Measurements from ENCODE around the gene LEPR. TPM values are rescaled to one million over a fixed set of nuclear protein-coding genes. Genes with fewer than 3 reads are reported as not detected.
"Not testable (repeated sequence)": the region's sequence is repeated elsewhere in the genome, so short reads cannot be mapped to it uniquely, and the experiment has no call there.

The LEPR gene
- polyA plus RNA-seq, 4 donors, result 0.54 to 6.6 (median 2.9) TPM; not detected in 1

- no peaks in the 10 kb centered on the region for H3K27me3 ChIP-seq (ENCODE audit: control insufficient read depth in 3 of 3, insufficient read depth in 3 of 3, low read length in 3 of 3)
- H3K9me3 ChIP-seq (ENCODE audit: control insufficient read depth in 2 of 2, insufficient read depth in 1 of 2, low read depth in 1 of 2, low read length in 1 of 2), result no peaks in the 10 kb centered on the region
- no peak for DNase-seq
- H3K4me1 ChIP-seq (ENCODE audit: control insufficient read depth in 3 of 3, insufficient read depth in 2 of 3, low read depth in 1 of 3, low read length in 2 of 3), result no peaks in the 10 kb centered on the region
- H3K36me3 ChIP-seq (ENCODE audit: control insufficient read depth in 3 of 3, insufficient read depth in 2 of 3, low read depth in 1 of 3, low read length in 3 of 3), result no peaks in the 10 kb centered on the region
- peak; percentile 23 for FAIRE-seq
- H3K4me3 ChIP-seq (ENCODE audit: low read depth in 1 of 3, low read length in 3 of 3), result no peak overlapping the region
- H3K27ac ChIP-seq (ENCODE audit: low read depth in 1 of 3, low read length in 2 of 3), result no peak overlapping the region
- 78 to 93% (median 84%) methylated on average over 4 of the region's 4 CpGs for WGBS, 3 donors
Measured at GRCh38 chr1:65449214-65449823, 28.9 kb downstream of the LEPR start.

- 40 to 82% (median 80%) methylated on average over 1 to 10 of the region's 10 CpGs for whole genome bisulfite sequencing, 3 donors
- H3K4me1 ChIP-seq (ENCODE audit: control insufficient read depth in 3 of 3, insufficient read depth in 2 of 3, low read depth in 1 of 3, low read length in 2 of 3); H3K27me3 ChIP-seq (ENCODE audit: control insufficient read depth in 3 of 3, insufficient read depth in 3 of 3, low read length in 3 of 3); H3K9me3 ChIP-seq (ENCODE audit: control insufficient read depth in 2 of 2, insufficient read depth in 1 of 2, low read depth in 1 of 2, low read length in 1 of 2); H3K36me3 ChIP-seq (ENCODE audit: control insufficient read depth in 3 of 3, insufficient read depth in 2 of 3, low read depth in 1 of 3, low read length in 3 of 3); DNase-seq; H3K4me3 ChIP-seq (ENCODE audit: low read depth in 1 of 3, low read length in 3 of 3); H3K27ac ChIP-seq (ENCODE audit: low read depth in 1 of 3, low read length in 2 of 3); FAIRE-seq: not testable (repeated sequence)
Measured at GRCh38 chr1:65455678-65456077, 35.2 kb downstream of the LEPR start.

GRCh38 chr1:65456481-65456880 lies 36.0 kb downstream of the LEPR start:
- FAIRE-seq (no peak), DNase-seq (no peak)
- no peak overlapping the region for H3K27ac ChIP-seq (ENCODE audit: low read depth in 1 of 3, low read length in 2 of 3)
- no peaks in the 10 kb centered on the region for H3K27me3 ChIP-seq (ENCODE audit: control insufficient read depth in 3 of 3, insufficient read depth in 3 of 3, low read length in 3 of 3)
- no peaks in the 10 kb centered on the region for H3K36me3 ChIP-seq (ENCODE audit: control insufficient read depth in 3 of 3, insufficient read depth in 2 of 3, low read depth in 1 of 3, low read length in 3 of 3)
- H3K4me1 ChIP-seq (ENCODE audit: control insufficient read depth in 3 of 3, insufficient read depth in 2 of 3, low read depth in 1 of 3, low read length in 2 of 3), result no peaks in the 10 kb centered on the region
- H3K9me3 ChIP-seq (ENCODE audit: control insufficient read depth in 2 of 2, insufficient read depth in 1 of 2, low read depth in 1 of 2, low read length in 1 of 2), result no peaks in the 10 kb centered on the region
- H3K4me3 ChIP-seq (ENCODE audit: low read depth in 1 of 3, low read length in 3 of 3), result no peak overlapping the region

- H3K4me1 ChIP-seq (ENCODE audit: control insufficient read depth in 3 of 3, insufficient read depth in 2 of 3, low read depth in 1 of 3, low read length in 2 of 3), result no peaks in the 10 kb centered on the region
- FAIRE-seq, result no peak
- no peak overlapping the region for H3K27ac ChIP-seq (ENCODE audit: low read depth in 1 of 3, low read length in 2 of 3)
- H3K27me3 ChIP-seq (ENCODE audit: control insufficient read depth in 3 of 3, insufficient read depth in 3 of 3, low read length in 3 of 3), result no peaks in the 10 kb centered on the region
- no peaks in the 10 kb centered on the region for H3K36me3 ChIP-seq (ENCODE audit: control insufficient read depth in 3 of 3, insufficient read depth in 2 of 3, low read depth in 1 of 3, low read length in 3 of 3)
- no peaks in the 10 kb centered on the region for H3K9me3 ChIP-seq (ENCODE audit: control insufficient read depth in 2 of 2, insufficient read depth in 1 of 2, low read depth in 1 of 2, low read length in 1 of 2)
- DNase-seq, result no peak
- H3K4me3 ChIP-seq (ENCODE audit: low read depth in 1 of 3, low read length in 3 of 3), result no peak overlapping the region
Measured at GRCh38 chr1:65457868-65458267, 37.4 kb downstream of the LEPR start.

- no peak for FAIRE-seq
- no peak for DNase-seq
- 74 to 84% (median 84%) methylated on average over 2 of the region's 2 CpGs for WGBS, 3 donors
- Histone ChIP-seq H3K27ac (ENCODE audit: low read depth in 1 of 3, low read length in 2 of 3) (no peak overlapping the region), H3K4me1 (ENCODE audit: control insufficient read depth in 3 of 3, insufficient read depth in 2 of 3, low read depth in 1 of 3, low read length in 2 of 3) (no peaks in the 10 kb centered on the region), H3K9me3 (ENCODE audit: control insufficient read depth in 2 of 2, insufficient read depth in 1 of 2, low read depth in 1 of 2, low read length in 1 of 2) (no peaks in the 10 kb centered on the region), H3K36me3 (ENCODE audit: control insufficient read depth in 3 of 3, insufficient read depth in 2 of 3, low read depth in 1 of 3, low read length in 3 of 3) (no peaks in the 10 kb centered on the region), H3K27me3 (ENCODE audit: control insufficient read depth in 3 of 3, insufficient read depth in 3 of 3, low read length in 3 of 3) (no peaks in the 10 kb centered on the region), H3K4me3 (ENCODE audit: low read depth in 1 of 3, low read length in 3 of 3) (no peak overlapping the region)
Measured at GRCh38 chr1:65458730-65459396, 38.4 kb downstream of the LEPR start.

GRCh38 chr1:65459397-65459768 lies 38.9 kb downstream of the LEPR start:
- peak in 1 of 2 donors; percentile 21 for DNase-seq
- no peak overlapping the region for H3K27ac ChIP-seq (ENCODE audit: low read depth in 1 of 3, low read length in 2 of 3)
- FAIRE-seq, result no peak
- no peaks in the 10 kb centered on the region for H3K36me3 ChIP-seq (ENCODE audit: control insufficient read depth in 3 of 3, insufficient read depth in 2 of 3, low read depth in 1 of 3, low read length in 3 of 3)
- H3K4me3 ChIP-seq (ENCODE audit: low read depth in 1 of 3, low read length in 3 of 3), result no peak overlapping the region
- 50 to 67% (median 61%) methylated on average over 1 of the region's 1 CpG for WGBS, 3 donors
- H3K9me3 ChIP-seq (ENCODE audit: control insufficient read depth in 2 of 2, insufficient read depth in 1 of 2, low read depth in 1 of 2, low read length in 1 of 2), result no peaks in the 10 kb centered on the region
- H3K27me3 ChIP-seq (ENCODE audit: control insufficient read depth in 3 of 3, insufficient read depth in 3 of 3, low read length in 3 of 3), result no peaks in the 10 kb centered on the region
- no peaks in the 10 kb centered on the region for H3K4me1 ChIP-seq (ENCODE audit: control insufficient read depth in 3 of 3, insufficient read depth in 2 of 3, low read depth in 1 of 3, low read length in 2 of 3)

- H3K27ac ChIP-seq (ENCODE audit: low read depth in 1 of 3, low read length in 2 of 3); H3K4me3 ChIP-seq (ENCODE audit: low read depth in 1 of 3, low read length in 3 of 3); H3K27me3 ChIP-seq (ENCODE audit: control insufficient read depth in 3 of 3, insufficient read depth in 3 of 3, low read length in 3 of 3); FAIRE-seq; H3K9me3 ChIP-seq (ENCODE audit: control insufficient read depth in 2 of 2, insufficient read depth in 1 of 2, low read depth in 1 of 2, low read length in 1 of 2); H3K4me1 ChIP-seq (ENCODE audit: control insufficient read depth in 3 of 3, insufficient read depth in 2 of 3, low read depth in 1 of 3, low read length in 2 of 3); DNase-seq; H3K36me3 ChIP-seq (ENCODE audit: control insufficient read depth in 3 of 3, insufficient read depth in 2 of 3, low read depth in 1 of 3, low read length in 3 of 3): not testable (repeated sequence)
- 93 to 99% (median 97%) methylated on average over 1 of the region's 1 CpG for WGBS, 3 donors
Measured at GRCh38 chr1:65465837-65466236, 45.4 kb downstream of the LEPR start.

- Histone ChIP-seq H3K9me3 (ENCODE audit: control insufficient read depth in 2 of 2, insufficient read depth in 1 of 2, low read depth in 1 of 2, low read length in 1 of 2) (peaks cover 0 to 4% of the 10 kb centered on the region in 2 donors), H3K27ac (ENCODE audit: low read depth in 1 of 3, low read length in 2 of 3) (no peak overlapping the region), H3K36me3 (ENCODE audit: control insufficient read depth in 3 of 3, insufficient read depth in 2 of 3, low read depth in 1 of 3, low read length in 3 of 3) (no peaks in the 10 kb centered on the region), H3K4me3 (ENCODE audit: low read depth in 1 of 3, low read length in 3 of 3) (no peak overlapping the region), H3K27me3 (ENCODE audit: control insufficient read depth in 3 of 3, insufficient read depth in 3 of 3, low read length in 3 of 3) (no peaks in the 10 kb centered on the region), H3K4me1 (ENCODE audit: control insufficient read depth in 3 of 3, insufficient read depth in 2 of 3, low read depth in 1 of 3, low read length in 2 of 3) (peaks cover 0 to 2% (median 0%) of the 10 kb centered on the region in 3 donors)
- DNase-seq (peak; percentile 47 to 75), FAIRE-seq (no peak)
- 26 to 57% (median 32%) methylated on average over 6 of the region's 6 CpGs for WGBS, 3 donors
Measured at GRCh38 chr1:65467536-65467935, 47.1 kb downstream of the LEPR start.
